Testis (tissue), 2 donors: ENCODE measurements around the gene MACROD2.

ENCODE experiments used
- POLR2A ChIP-seq: fragments of 450-650 bp; IDR thresholded peaks from one replicate; pipeline ENCODE4 v1.6.1; 2017; ENCODE audit warnings: antibody characterized with exemption, mild to moderate bottlenecking, moderate library complexity
- TF ChIP-seq, protein P1 (sequence below), 3 experiments: fragments of 450-650 bp in 2 of 3; fragments of 200-600 bp in 1 of 3; sonication (generic) in 1 of 3; IDR thresholded peaks; one replicate each; pipeline ENCODE4 v1.5.1; 2016 to 2019; ENCODE audit warnings: antibody characterized with exemption in 3 of 3, mild to moderate bottlenecking in 2 of 3, moderate library complexity in 1 of 3

DNA sequence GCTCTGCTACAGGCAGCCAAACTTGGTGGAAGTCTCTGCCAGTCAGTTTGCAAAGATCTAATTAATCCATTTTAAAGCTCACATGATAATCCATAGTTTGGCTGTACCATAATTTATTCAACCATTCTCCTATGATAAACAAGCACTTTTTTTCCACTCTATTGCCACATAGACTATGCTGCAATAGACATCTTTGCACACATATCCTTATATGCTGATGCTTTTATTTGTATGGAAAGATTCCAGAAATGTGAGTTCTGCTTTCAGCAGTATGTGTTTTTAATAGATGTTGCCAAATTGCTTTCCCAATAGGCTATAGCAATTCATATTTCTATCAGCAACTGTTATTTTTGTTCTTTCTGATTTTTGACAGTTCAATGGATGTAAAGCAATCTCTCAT, 1950.0 kb downstream of the MACROD2 start:
- TF ChIP-seq, protein P1, sequence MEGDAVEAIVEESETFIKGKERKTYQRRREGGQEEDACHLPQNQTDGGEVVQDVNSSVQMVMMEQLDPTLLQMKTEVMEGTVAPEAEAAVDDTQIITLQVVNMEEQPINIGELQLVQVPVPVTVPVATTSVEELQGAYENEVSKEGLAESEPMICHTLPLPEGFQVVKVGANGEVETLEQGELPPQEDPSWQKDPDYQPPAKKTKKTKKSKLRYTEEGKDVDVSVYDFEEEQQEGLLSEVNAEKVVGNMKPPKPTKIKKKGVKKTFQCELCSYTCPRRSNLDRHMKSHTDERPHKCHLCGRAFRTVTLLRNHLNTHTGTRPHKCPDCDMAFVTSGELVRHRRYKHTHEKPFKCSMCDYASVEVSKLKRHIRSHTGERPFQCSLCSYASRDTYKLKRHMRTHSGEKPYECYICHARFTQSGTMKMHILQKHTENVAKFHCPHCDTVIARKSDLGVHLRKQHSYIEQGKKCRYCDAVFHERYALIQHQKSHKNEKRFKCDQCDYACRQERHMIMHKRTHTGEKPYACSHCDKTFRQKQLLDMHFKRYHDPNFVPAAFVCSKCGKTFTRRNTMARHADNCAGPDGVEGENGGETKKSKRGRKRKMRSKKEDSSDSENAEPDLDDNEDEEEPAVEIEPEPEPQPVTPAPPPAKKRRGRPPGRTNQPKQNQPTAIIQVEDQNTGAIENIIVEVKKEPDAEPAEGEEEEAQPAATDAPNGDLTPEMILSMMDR (IDR thresholded peaks at IDR 0.05), result no peak
- TF ChIP-seq POLR2A, result no peak
